NCI-H2107 treated with DMSO at 0.1 percent for 48 hours (cell line): ENCODE data around the gene CHRNB2.

Experiments used
- DNase-seq: peaks from one replicate; lab custom pipeline; 2025; ENCODE audit not compliant: unreplicated experiment; lab: John Stamatoyannopoulos, UW

The CHRNB2 gene

DNA sequence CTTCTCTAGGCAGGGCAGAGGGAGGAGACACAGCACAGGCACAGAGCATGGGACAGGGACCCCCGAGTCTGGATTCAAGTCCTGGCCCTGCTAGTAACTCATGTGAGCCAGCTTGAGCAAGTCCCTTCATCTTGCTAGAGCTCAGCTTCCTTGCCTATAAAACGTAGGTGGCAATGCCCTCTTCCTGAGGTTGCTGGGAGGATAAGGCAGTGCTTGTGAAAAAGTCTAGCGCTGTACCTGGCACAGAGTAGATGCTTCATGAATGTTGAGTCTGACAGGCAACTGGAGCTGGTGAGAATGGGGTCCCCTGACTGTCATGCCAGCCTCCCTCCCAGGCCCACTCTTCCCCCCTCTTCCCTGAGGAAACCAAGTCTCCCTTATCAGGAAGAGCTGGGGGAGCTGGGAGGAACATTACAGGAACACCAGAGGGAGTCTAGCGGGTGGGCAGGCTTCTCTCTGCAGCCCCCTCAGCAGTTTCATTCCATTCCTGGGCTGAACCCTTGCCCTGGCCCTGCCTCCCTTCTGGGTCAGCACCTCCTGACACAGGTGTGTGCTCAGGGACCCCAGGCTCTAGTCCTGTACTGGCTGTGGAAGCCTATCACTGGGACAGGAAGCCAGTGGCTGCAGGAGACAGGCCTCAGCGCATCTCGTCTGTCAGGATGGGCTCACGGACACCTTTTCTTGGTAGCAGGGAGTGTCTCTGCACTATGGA, 9.9 kb downstream of the CHRNB2 start:
- no peak for DNase-seq

DNA sequence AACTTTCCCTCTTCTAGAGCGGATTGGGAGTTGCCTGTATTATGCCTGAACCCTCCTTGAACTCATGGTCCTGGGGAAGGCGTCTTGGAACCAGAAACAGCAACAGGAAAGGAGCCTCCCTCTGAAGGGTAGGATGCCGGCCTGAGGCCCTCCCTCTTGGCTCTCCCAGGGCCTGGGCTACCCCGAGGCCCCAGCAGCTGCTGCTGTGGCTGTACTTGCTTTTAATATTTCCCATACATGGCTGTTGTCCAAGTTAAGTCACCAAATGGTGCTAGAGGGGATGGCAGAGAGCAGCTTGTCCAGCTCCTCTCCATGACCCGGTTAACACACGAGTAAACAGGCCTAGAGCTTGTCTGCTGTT, 10.5 kb downstream of the CHRNB2 start:
- DNase-seq, result no peak

DNA sequence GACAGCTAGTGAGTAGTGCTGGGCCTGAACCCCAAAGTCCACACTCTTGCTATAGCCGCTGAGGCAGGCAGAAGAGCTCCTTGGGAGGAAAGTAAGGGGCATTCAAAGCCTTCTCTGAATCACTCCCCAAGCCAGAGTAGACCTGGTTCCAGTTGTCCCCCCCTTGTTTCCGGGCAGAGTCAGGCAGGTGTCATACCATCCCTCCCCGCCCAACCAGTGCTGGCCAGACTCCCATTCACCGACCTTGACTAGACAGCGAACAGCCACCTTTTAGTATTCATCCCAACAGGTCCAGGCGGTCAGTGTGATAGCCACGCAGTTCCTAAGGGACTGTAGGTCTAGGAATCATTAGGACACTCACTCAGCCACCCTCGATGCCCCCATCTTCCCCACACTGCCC, 11.8 kb downstream of the CHRNB2 start:
- DNase-seq, result no peak

DNA sequence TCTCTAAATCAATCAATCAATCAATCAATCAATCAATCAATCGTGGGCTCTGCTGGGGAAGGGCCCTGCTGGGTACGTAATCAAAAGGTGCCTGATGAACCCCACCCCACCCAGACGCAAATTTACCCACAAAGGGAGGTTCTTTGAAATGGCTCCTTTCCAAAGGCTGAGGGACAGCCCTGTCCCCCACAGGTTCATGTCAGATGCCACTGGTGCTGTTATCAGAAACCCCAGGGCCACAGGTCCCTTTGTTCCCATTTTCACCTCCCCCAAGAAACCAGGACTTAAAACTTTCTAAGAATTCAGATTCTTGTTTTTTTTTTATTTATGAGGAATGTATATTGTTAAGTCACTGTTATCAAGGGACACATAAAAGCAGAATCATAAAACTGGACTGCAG, 14.2 kb downstream of the CHRNB2 start:
- no peak for DNase-seq

DNA sequence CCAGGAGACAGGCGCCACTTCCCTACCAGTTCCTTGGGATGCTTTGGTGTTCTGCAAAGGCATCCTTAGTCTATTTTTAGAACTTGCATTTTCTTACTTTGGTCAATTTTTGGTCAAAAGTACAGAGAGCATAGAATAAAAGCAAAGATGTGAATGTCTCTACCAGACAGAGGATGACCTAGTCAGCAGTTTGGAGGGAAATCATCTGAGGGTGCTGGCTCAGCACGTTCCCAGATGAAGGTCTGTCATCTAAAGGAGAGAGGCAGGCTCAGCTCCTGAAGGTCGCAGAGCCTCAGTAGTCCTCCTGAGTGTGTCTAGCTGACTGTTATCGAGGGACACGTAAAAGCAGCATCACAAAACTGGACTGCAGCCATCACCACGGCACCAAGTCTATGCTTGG, 15.3 kb downstream of the CHRNB2 start:
- DNase-seq, result no peak

DNA sequence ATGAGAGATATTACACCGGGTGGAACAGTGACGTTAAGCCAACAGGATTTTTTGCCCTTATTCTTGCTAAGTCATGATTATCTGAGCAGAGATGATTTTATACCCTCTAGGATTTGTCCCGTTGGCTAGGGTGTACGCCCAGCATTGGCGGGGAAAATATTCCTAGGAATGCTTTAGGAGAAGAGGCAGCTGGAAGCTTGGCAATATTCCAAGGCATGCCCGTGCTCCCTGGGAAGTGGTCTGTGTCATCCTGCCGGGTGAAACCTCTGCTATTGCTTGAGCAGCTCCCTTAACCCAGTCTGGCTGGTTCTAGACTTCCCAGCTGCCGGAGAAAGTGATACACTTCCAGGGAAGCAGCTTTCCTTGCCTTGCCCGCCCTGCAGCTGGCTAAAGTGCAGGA, 16.2 kb downstream of the CHRNB2 start:
- no peak for DNase-seq

DNA sequence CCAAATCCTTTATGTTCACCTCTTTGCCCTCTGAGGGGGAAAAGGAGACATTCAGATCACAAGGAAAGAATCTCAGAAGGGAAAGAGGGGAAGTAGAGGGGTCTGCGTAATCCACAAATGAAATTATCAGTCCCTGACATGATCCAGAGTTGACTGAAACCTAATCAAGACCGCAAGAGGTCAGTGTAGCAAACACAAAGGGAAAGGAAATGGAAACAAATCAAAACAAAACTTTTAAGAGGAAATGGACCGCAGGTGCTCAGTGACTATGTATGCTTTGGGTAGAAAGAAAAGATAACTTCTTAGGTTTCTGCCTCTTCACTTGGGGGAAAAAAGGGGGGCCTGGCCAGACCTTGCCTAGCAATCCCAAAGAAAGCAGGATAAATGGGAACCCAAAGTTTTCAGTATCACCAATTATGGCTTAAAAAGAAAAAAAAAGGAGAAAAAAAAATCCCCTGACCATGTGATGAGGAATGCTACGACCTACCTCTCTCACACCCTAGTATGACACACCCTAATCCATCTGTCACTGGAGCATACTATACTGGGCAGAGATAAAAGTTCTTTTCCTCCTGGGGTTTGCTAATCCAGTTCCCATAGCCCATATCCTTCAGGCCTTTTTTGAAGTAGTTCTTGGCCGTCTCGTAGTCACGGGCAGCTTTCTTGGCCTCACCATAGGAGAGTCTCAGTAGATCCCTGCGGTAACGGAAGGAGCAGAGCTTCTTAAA, 16.9 kb downstream of the CHRNB2 start:
- DNase-seq, result no peak

DNA sequence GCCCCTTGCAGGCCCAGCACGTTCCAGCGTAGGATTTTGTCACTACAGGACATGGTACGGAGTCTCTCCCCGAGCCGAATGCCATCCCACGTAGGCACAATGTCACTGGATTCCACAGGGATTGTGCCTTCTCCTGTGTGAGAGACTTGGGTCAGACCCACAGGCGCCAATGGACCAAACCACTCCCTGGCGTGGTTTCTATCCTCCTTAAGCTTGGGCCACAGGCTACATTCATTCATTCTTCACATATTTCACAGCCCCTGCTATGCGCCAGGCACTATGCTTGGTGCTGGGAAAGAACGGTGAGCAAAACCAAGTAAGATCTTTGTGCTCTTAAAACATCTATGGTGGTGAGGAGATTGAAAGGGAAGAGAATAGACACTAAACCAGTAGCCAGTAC, 18.7 kb downstream of the CHRNB2 start:
- DNase-seq, result no peak

DNA sequence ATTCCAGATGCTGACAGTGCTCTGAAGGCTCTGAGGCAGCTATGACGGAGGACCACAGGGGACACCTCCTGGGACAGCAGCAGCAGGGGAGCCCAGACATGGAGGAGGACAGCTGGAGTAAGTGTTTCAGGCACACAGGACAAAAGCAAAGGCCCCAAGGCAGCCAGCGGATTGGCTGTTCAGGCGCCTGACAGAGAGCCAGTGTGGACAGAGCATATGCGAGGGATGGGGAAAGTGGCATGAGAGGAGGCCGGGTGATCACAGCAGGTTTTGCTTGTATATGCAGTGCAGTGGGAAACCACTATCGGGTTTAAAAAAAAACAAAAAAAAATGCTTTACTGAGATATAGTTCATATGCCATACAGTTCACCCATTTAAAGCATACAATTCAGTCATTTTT, 19.1 kb downstream of the CHRNB2 start:
- no peak for DNase-seq

DNA sequence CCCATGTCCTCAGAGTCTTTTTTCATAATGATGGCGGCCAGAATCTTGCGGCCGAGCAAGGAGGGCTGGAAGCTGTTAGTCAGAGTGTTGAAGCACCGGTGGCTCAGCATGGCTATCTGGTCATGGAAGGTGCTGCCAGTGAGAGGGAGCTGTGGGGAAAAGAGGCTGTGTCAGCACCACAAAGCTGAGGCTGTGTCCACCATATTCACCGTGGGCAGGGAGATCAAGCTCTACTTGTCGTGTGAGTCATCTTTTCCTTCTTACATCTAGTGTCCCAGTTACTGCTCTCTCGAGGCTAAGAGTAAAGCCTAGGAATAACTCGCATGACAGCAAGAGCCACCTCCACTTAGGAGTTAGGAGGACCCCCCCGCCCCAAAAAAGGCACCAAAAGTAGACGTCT, 22.2 kb downstream of the CHRNB2 start:
- no peak for DNase-seq

DNA sequence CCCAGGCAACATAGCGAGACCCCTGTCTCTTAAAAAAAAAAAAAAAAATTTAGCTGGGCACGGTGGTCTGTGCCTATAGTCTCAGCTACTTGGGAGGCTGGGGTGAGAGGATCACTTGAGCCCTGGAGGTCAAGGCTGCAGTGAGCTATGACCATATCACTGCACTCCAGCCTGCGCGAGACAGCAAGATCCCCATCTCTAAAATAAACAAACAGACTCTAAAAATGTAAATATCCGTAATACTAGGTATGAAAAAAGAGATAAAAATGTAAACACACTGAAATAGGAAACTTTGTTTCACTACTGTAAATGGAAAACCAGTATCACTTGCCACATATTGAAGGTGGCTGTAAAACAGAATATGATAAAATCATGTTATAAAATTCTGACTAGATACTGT, 23.2 kb downstream of the CHRNB2 start:
- no peak for DNase-seq

DNA sequence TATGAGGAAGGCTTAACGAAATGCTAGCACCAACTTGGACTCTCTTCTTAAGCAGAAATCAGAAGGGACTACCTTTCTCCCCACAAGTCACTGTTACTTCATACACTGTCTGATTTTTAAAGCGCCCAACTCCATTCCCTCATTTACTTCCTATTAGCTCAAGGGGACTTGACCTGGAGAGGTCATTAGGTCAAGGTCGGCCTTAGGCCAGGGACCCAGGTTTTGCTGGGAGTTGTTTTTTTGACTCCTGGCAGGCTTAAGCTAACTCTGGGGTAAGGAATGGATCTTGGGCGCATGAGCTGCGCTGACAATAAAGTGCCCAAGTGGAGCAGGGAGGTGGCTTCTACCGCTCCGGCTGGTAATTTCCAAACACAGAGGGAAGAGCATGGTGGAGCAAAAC, 23.6 kb downstream of the CHRNB2 start:
- DNase-seq, result no peak

DNA sequence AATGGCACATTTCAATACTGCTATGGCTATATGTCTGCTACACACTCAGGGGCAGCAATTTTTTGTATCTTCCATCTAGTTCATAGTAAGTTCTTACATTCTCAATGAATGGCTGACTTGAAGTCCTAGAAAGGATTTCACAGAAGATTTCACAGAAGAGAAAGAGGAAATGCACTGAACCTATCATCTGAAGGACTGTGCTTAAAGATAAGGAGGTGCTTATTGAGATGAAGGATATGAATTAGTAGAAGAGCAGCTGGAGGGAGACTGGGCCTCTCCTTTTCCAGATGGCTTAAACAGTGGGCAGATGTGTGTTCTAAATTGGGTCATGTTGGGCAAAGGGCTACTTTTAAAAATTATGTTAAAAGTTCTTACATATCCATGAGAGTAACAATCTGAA, 25.8 kb downstream of the CHRNB2 start:
- no peak for DNase-seq

DNA sequence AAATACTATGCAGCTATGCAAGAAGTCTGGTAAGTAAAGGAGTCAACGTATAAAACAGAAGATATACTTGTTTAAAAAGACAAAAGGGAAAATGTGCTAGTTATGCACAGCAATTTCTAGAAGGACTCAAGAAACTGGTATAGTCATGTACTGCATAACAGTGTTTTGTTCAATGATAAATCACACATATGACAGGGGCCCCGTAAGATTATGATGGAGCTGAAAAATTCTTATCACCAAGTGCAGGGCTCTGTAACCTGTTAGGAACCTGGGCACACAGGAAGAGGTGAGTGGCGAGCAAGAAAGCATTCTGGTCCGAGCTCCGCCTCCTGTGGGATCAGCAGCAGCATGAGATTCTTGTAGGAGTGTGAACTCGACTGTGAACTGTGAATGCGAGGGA, 27.2 kb downstream of the CHRNB2 start:
- no peak for DNase-seq

DNA sequence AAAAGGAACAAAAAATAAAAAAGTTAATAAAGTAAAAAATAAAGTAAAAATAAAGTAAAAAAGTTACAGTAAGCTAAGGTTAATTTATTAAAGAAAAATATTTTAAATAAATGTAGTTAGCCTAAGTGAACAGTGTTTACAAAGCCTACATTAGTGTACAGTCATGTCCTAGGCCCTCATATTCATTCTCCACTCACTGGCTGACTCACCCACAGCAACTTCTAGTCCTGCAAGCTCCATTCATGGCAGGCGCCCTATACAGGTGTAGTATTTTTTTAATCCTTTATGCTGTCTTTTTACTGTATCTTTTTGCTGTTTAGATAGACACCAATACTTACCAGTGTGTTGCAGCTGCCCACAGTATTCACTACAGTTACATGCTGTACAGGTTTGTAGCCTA, 28.0 kb downstream of the CHRNB2 start:
- no peak for DNase-seq

DNA sequence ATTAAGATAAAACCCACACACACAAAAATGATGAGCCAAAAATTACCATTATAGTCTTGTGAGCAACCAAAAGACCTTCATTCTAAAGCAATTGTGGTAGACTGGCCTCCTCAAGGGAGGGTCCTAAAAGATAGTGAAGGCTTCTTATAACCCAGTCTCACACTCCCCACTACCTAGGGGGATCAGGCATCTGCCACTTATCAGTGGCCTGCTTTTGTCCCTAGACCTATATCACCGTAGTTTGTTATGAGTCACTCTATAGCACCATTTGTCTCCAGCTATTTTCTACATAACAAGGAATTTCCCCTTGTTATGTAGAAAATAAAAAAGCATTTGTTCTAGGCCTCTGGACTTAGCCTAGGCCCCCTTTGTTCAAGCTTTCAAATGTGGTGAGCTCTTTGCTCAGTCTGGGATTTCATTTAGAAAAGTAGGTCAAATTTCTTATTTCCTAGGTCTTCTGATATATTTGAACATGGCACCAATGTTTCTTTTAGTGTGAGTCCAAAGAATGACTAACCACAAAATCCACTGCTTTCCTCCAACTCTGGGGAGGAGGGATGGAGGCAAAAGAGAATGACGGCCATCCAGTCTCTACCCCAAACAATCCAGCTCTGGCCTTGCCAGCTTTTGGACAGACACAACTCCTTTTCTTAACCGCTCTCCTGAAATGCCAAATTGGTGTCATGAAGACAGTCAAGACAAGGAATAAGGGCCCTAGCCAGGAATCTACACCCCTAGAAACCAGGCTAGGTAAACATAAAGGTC, 31.5 kb downstream of the CHRNB2 start:
- DNase-seq, result no peak

DNA sequence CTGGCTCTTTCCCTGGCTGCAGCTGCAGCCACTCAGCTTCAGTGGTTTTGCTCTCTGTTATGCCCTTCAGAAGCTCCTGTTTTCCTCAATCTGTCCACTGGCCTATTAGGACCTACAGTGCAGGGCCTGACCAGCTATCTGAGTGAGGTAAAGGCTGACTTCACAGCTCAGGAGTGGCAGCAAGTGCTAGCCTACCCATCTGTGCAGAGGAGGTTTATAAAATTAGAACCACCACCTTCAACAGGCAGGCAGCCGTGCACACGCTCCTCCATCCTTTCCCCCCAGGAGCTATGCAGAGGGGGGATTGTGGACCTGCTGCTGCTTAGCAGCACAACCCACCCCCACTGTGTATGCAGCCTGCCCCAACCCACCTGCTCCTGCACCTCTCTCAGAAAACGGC, 32.1 kb downstream of the CHRNB2 start:
- DNase-seq, result no peak

DNA sequence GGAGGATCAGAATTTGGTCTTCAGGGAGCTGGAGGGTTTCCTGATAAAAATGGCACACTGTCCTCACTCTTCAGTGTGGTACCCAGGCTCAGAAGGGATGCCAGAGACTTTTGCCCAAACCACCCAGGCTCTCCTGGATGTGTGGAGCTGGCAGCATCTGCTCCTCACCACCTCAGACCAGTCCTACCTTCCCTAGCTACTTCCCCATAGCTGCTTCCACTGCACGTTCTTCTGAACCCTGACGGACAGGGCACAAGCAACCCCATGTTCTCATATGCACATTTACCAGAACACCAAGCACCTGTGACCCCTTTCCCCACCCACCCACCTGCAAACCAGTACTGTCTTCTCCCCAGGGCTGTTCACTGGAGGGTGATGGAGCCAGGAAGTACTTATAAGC, 35.7 kb downstream of the CHRNB2 start:
- no peak for DNase-seq

DNA sequence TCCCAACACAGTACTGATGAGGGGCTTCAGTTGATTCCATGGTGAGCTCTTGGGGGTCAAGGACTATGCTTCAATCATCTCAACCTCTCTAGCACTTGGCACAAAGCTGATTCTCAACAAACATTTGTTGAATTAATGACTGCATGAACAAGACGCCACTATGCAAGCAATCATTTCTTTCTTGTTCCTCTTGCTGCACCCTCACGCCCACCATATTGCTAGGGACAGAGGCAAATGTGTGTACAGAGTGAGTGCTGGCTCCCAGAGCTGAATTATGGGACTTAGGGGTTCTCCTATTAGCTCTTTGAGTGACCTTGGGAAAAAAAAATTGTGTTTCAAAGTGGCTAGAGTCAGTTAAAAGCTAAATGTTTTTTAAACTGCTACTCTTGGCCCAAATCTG, 38.0 kb downstream of the CHRNB2 start:
- DNase-seq, result no peak

DNA sequence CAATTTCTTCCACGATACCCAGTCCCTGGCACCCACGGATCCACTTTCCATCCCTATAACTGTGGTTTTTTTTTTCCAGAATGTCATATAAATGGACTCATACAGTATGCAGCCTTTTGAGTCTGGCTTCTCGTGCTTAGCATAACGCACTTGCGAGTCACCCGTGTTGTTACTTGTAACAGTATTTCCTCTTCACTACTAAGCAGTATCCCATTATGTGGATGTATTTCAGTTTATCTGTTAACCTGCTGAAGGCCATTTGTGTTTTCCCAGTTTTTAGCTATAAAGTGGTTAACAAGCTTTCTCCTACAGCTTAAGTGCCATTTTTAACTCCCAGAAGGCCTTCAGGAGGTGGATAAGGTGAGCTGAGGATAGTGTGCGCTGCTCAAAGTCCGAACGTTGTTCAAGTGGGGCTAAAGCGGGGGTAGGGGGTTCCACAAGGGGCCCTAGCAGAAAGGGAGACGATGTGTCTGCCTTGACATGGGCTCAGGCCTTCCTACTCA, 39.6 kb downstream of the CHRNB2 start:
- no peak for DNase-seq

DNA sequence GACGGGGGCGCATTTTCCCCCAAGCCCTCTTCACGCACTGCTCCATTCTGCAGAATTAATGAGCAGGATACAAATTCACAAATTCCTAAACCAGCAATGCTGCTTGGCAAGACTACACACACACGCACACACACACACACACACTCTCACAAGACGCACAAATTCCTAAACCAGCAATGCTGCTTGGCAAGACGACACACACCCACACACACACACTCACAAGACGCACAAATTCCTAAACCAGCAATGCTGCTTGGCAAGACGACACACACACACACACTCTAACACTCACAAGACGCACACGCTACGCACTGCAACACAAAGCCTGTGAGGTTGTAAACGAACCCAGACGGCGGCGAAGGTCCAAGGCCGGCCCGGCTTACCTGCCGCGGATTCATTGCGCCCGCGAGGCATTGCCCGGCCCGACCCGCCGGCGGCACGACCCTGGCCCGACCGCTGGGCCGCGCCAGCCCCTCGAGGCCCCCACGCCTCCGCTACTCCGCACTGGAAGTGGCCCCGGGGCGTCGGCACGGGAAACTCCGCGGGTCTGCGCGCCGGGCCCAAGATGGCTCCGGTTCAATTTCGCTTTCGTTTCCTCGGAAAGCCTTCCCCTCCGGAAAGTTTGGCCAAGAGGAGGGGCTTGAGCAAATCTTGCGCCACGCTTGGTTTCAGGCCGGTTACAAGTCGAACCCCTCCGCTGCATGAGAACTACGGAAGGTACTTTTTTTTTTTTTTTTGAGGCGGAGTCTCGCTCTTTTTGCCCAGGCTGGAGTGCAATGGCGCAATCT, 40.2 kb downstream of the CHRNB2 start, which contains the start of gene ADAR:
TSS of gene ADAR (minus strand) at position 578 of the 788 bp plus-strand sequence. CDS start at position 398, 180 bp downstream.
- DNase-seq, result peak; percentile 70
